ENCODE results near the gene MTMR3.

MTMR3 gene

GRCh38 chr22:30009478-30009877 is 126.5 kb downstream of the MTMR3 start:
- no peak for TF ChIP-seq CTCF (IDR thresholded peaks at IDR 0.05)

- TF ChIP-seq CTCF (IDR thresholded peaks at IDR 0.05): no peak
Measured at GRCh38 chr22:30010789-30011405, 127.9 kb downstream of the MTMR3 start.

- TF ChIP-seq CTCF (IDR thresholded peaks at IDR 0.05): no peak
Measured at GRCh38 chr22:30013201-30013600, 130.2 kb downstream of the MTMR3 start.

GRCh38 chr22:30014244-30014643 is 131.3 kb downstream of the MTMR3 start:
- TF ChIP-seq CTCF (IDR thresholded peaks at IDR 0.05): no peak

- no peak for TF ChIP-seq CTCF (IDR thresholded peaks at IDR 0.05)
Measured at GRCh38 chr22:30015229-30015797, 132.3 kb downstream of the MTMR3 start.

GRCh38 chr22:30015846-30016245 is 132.9 kb downstream of the MTMR3 start:
- TF ChIP-seq CTCF (IDR thresholded peaks at IDR 0.05): no peak

GRCh38 chr22:30016596-30016995 is 133.6 kb downstream of the MTMR3 start:
- TF ChIP-seq CTCF (IDR thresholded peaks at IDR 0.05): no peak

Data from LNCAP (cell line).